ENCODE measurements around the gene SARS1. TPM values are rescaled to one million over a fixed set of nuclear protein-coding genes. Genes with fewer than 3 reads are reported as not detected.

The SARS1 gene
- total and polyA plus RNA-seq, 2 donors (not counting 1 experiment from before 2014, with no cell fraction given): 237 to 437 TPM

DNA sequence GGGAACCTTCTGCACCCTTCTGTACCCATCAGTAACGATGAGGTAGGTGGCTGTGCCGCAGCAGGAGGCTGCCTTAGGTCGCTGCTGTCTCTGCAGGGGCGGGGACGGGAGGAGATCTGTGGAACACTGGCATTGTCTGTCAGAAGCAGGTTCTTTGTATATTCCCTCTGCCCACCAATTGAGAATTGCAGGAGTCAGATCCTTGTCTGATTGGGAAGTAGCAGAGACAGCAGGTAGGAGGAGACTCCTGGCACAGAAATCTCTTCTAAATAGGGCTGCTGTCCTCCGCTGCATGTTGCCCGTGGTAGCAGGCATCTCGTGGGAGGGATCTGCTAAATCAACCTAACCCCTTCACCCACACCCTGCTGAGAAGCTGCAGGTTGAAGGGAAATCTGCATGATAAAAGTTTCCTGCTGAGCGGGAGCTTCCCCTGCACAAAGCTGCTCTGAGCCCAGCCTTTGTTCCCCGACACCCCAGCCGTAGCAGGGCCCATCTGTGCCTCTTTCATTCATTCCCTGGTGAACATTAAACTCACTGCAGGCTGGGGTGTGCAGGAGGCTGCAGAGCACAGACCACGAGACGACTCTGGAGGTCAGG, 15.9 kb downstream of the SARS1 start:
- Histone ChIP-seq H4K20me1 (ENCODE audit: control insufficient read depth, extremely low read depth, insufficient read depth, low read length) (no peaks in the 10 kb centered on the region), H2AFZ (ENCODE audit: low read length) (no peak overlapping the region), H3K4me2 (ENCODE audit: extremely low read depth, insufficient read depth, low read length) (no peak overlapping the region), H3K4me1 (ENCODE audit: control insufficient read depth, extremely low read depth, insufficient read depth, low read length) (no peaks in the 10 kb centered on the region), H3K36me3 (ENCODE audit: control insufficient read depth, insufficient read depth, low read length) (peaks cover 24% of the 10 kb centered on the region), H3K27me3 (ENCODE audit: control insufficient read depth, insufficient read depth, low read length) (no peaks in the 10 kb centered on the region), H3K27ac (ENCODE audit: insufficient read depth, low read length) (no peak overlapping the region), H3K9ac (ENCODE audit: insufficient read depth, low read length) (no peak overlapping the region), H3K9me3 (ENCODE audit: control insufficient read depth, insufficient read depth, low read depth, low read length) (no peaks in the 10 kb centered on the region), H3K79me2 (ENCODE audit: control insufficient read depth, insufficient read depth, low read length) (peaks cover 14% of the 10 kb centered on the region), H3K4me3 (replicated peaks in 1 of 4; ENCODE audit: control extremely low read depth in 1 of 4, insufficient read depth in 1 of 4, low read depth in 3 of 4, low read length in 4 of 4) (no peak overlapping the region)
- DNase-seq (ENCODE audit: low read depth in 2 of 2): no peak
- TF ChIP-seq, protein P1, sequence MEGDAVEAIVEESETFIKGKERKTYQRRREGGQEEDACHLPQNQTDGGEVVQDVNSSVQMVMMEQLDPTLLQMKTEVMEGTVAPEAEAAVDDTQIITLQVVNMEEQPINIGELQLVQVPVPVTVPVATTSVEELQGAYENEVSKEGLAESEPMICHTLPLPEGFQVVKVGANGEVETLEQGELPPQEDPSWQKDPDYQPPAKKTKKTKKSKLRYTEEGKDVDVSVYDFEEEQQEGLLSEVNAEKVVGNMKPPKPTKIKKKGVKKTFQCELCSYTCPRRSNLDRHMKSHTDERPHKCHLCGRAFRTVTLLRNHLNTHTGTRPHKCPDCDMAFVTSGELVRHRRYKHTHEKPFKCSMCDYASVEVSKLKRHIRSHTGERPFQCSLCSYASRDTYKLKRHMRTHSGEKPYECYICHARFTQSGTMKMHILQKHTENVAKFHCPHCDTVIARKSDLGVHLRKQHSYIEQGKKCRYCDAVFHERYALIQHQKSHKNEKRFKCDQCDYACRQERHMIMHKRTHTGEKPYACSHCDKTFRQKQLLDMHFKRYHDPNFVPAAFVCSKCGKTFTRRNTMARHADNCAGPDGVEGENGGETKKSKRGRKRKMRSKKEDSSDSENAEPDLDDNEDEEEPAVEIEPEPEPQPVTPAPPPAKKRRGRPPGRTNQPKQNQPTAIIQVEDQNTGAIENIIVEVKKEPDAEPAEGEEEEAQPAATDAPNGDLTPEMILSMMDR (conservative IDR thresholded peaks at IDR 0.05 in 1 of 2, IDR thresholded peaks at IDR 0.05 in 1 of 2; ENCODE audit: low read depth in 1 of 2, low read length in 2 of 2): no peak
- TF ChIP-seq EZH2 (IDR thresholded peaks at IDR 0.05; ENCODE audit: low read length, missing control alignments): no peak

DNA sequence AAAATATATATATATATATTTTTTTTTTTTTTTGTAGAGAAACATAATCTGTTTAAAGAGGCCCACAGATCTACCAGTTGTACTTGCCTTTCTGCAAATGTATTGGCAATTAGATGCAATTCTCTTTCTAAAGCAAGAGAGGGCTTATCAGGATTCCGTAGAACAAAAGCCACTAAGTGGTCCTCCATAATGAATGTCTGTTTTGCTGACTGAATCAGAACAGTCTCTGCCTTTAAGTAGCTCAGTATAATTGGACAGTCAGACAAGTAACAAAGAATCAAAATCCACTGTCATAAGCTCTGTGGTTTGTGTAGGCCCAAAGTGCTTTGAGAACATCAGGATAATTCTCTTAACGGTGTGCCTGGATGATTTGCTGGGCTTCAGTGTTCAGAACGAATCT, 17.3 kb downstream of the SARS1 start:
- Histone ChIP-seq H3K9ac (ENCODE audit: insufficient read depth, low read length) (no peak overlapping the region), H3K4me2 (ENCODE audit: extremely low read depth, insufficient read depth, low read length) (no peak overlapping the region), H3K27me3 (ENCODE audit: control insufficient read depth, insufficient read depth, low read length) (no peaks in the 10 kb centered on the region), H3K79me2 (ENCODE audit: control insufficient read depth, insufficient read depth, low read length) (peaks cover 7% of the 10 kb centered on the region), H3K9me3 (ENCODE audit: control insufficient read depth, insufficient read depth, low read depth, low read length) (no peaks in the 10 kb centered on the region), H4K20me1 (ENCODE audit: control insufficient read depth, extremely low read depth, insufficient read depth, low read length) (no peaks in the 10 kb centered on the region), H3K4me1 (ENCODE audit: control insufficient read depth, extremely low read depth, insufficient read depth, low read length) (no peaks in the 10 kb centered on the region), H3K36me3 (ENCODE audit: control insufficient read depth, insufficient read depth, low read length) (peaks cover 31% of the 10 kb centered on the region), H3K4me3 (replicated peaks in 1 of 4; ENCODE audit: control extremely low read depth in 1 of 4, insufficient read depth in 1 of 4, low read depth in 3 of 4, low read length in 4 of 4) (no peak overlapping the region), H3K27ac (ENCODE audit: insufficient read depth, low read length) (no peak overlapping the region), H2AFZ (ENCODE audit: low read length) (no peak overlapping the region)
- DNase-seq (ENCODE audit: low read depth in 2 of 2): no peak
- TF ChIP-seq EZH2 (IDR thresholded peaks at IDR 0.05; ENCODE audit: low read length, missing control alignments): no peak
- TF ChIP-seq, protein P1 (conservative IDR thresholded peaks at IDR 0.05 in 1 of 2, IDR thresholded peaks at IDR 0.05 in 1 of 2; ENCODE audit: low read depth in 1 of 2, low read length in 2 of 2): no peak

DNA sequence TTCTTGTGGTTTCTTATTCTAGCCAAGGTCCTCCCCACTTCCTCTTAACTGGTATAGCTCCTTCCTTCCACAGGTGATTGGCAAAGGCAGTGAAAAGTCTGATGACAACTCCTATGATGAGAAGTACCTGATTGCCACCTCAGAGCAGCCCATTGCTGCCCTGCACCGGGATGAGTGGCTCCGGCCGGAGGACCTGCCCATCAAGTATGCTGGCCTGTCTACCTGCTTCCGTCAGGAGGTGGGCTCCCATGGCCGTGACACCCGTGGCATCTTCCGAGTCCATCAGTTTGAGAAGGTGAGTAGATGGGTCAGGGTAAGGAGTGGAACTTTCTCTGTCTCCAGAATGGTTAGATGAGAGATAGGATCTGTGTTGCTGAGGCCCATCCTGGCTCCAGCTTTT, 21.4 kb downstream of the SARS1 start:
- H3K27ac ChIP-seq (ENCODE audit: insufficient read depth, low read length): no peak overlapping the region
- peaks cover 4% of the 10 kb centered on the region for H3K4me1 ChIP-seq (ENCODE audit: control insufficient read depth, extremely low read depth, insufficient read depth, low read length)
- H3K9ac ChIP-seq (ENCODE audit: insufficient read depth, low read length): no peak overlapping the region
- H3K36me3 ChIP-seq (ENCODE audit: control insufficient read depth, insufficient read depth, low read length): peaks cover 42% of the 10 kb centered on the region
- no peaks in the 10 kb centered on the region for H4K20me1 ChIP-seq (ENCODE audit: control insufficient read depth, extremely low read depth, insufficient read depth, low read length)
- no peak overlapping the region for H2AFZ ChIP-seq (ENCODE audit: low read length)
- no peaks in the 10 kb centered on the region for H3K79me2 ChIP-seq (ENCODE audit: control insufficient read depth, insufficient read depth, low read length)
- no peak for DNase-seq (ENCODE audit: low read depth in 2 of 2)
- no peak for TF ChIP-seq EZH2 (IDR thresholded peaks at IDR 0.05; ENCODE audit: low read length, missing control alignments)
- TF ChIP-seq, protein P1 (conservative IDR thresholded peaks at IDR 0.05 in 1 of 2, IDR thresholded peaks at IDR 0.05 in 1 of 2; ENCODE audit: low read depth in 1 of 2, low read length in 2 of 2): no peak
- no peaks in the 10 kb centered on the region for H3K27me3 ChIP-seq (ENCODE audit: control insufficient read depth, insufficient read depth, low read length)
- H3K4me2 ChIP-seq (ENCODE audit: extremely low read depth, insufficient read depth, low read length): no peak overlapping the region
- H3K9me3 ChIP-seq (ENCODE audit: control insufficient read depth, insufficient read depth, low read depth, low read length): no peaks in the 10 kb centered on the region
- no peak overlapping the region for H3K4me3 ChIP-seq (replicated peaks in 1 of 4; ENCODE audit: control extremely low read depth in 1 of 4, insufficient read depth in 1 of 4, low read depth in 3 of 4, low read length in 4 of 4)
